GM12801 (cell line): ENCODE data around the gene RAD9A.

ENCODE experiments used
- CTCF ChIP-seq: IDR thresholded peaks from one replicate; pipeline ENCODE4 v1.5.1; 2011; ENCODE audit warnings: control low read depth; ENCODE audit not compliant: insufficient read length; ENCODE audit errors: extremely low read depth

RAD9A gene

GRCh38 chr11:67401495-67402191 lies 9.9 kb downstream of the RAD9A start, which contains the start of gene PPP1CA:
TSS of gene PPP1CA (minus strand) at chr11:67401858. CDS start at chr11:67401782, 76 bp downstream.
- no peak for TF ChIP-seq CTCF

- TF ChIP-seq CTCF = no peak
Observed at GRCh38 chr11:67404515-67405195, 12.9 kb downstream of the RAD9A start.

GRCh38 chr11:67405196-67405567 lies 13.4 kb downstream of the RAD9A start:
- no peak for TF ChIP-seq CTCF

GRCh38 chr11:67405688-67406339 lies 14.0 kb downstream of the RAD9A start:
- TF ChIP-seq CTCF = no peak

GRCh38 chr11:67406420-67406968 lies 14.7 kb downstream of the RAD9A start:
- no peak for TF ChIP-seq CTCF

GRCh38 chr11:67406969-67407687 lies 15.3 kb downstream of the RAD9A start:
- no peak for TF ChIP-seq CTCF
